ENCODE measurements around the gene FLOT1. TPM values are rescaled to one million over a fixed set of nuclear protein-coding genes. Genes with fewer than 3 reads are reported as not detected.
"Not testable (repeated sequence)": the region's sequence is repeated elsewhere in the genome, so short reads cannot be mapped to it uniquely, and the experiment has no call there.

FLOT1 gene
- total and polyA plus RNA-seq, 5 experiments from 2014 or later: 74.1 to 98.4 (median 78.4) TPM

DNA sequence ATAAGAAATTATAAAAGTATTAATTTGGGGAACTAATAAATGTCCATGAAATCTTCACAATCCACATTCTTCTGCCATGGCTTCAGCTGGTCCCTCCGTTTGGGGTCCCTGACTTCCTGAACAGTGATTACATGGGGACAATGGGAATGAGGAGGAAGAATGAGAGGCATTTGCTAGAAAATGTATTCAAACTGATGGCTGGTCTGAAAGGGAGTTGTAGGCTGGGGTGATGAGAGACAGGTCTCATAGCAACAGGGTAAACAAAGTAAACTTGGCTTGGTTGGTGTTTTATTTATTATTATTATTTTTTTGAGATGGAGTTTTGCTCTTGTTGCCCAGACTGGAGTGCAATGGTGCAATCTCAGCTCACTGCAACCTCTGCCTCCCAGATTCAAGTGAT, 23.0 kb upstream of the FLOT1 start:
- DNase-seq, H3K4me3 Mint-ChIP-seq, H3K9me3 Mint-ChIP-seq, H3K36me3 Mint-ChIP-seq, H3K27me3 Mint-ChIP-seq, ATAC-seq: not testable (repeated sequence)
- POLR2A ChIA-PET: interaction anchor here (0.6 to 2.2 kb wide), 2 partner anchors 10 to 37 kb away, joined by 3 to 4 read pairs; no protein-coding TSS in a partner anchor
- H3K4me1 Mint-ChIP-seq: peaks cover 40 to 64% (median 61%) of the 10 kb centered on the region in 4 donors
- peak overlapping the region in 1 of 10 donors; percentile 35 for H3K27ac Mint-ChIP-seq

- not testable (repeated sequence) for H3K27me3 Mint-ChIP-seq, H3K9me3 Mint-ChIP-seq, ATAC-seq, DNase-seq, H3K36me3 Mint-ChIP-seq
- peak overlapping the region in 4 of 10 donors; percentile 30 to 84 (median 62) for H3K27ac Mint-ChIP-seq
- peaks cover 33 to 55% (median 51%) of the 10 kb centered on the region in 4 donors for H3K4me1 Mint-ChIP-seq
- POLR2A ChIA-PET: interaction anchor here (0.7 kb wide), 1 partner anchor 12 kb away, joined by 8 read pairs; no protein-coding TSS in a partner anchor
- peak overlapping the region in 2 of 10 donors; percentile 3 to 49 for H3K4me3 Mint-ChIP-seq
Observed at GRCh38 chr6:30764490-30765043, 22.1 kb upstream of the FLOT1 start.

- peak; percentile 49 to 67 for ATAC-seq
- no peaks in the 10 kb centered on the region for H3K27me3 Mint-ChIP-seq
- DNase-seq: peak in 1 of 10 donors; percentile 13
- POLR2A ChIA-PET: interaction anchor here (1.3 kb wide), 1 partner anchor 49 kb away, joined by 3 read pairs; no protein-coding TSS in a partner anchor
- no peaks in the 10 kb centered on the region for H3K36me3 Mint-ChIP-seq
- H3K4me1 Mint-ChIP-seq: peaks cover 29 to 49% (median 44%) of the 10 kb centered on the region in 4 donors
- H3K9me3 Mint-ChIP-seq: peaks cover 0 to 3% (median 0%) of the 10 kb centered on the region in 9 donors
- H3K4me3 Mint-ChIP-seq: peak overlapping the region in 7 of 10 donors; percentile 5 to 69 (median 49)
- peak overlapping the region in 9 of 10 donors; percentile 28 to 84 (median 62) for H3K27ac Mint-ChIP-seq
Observed at GRCh38 chr6:30763618-30764489, 21.4 kb upstream of the FLOT1 start.

- peak overlapping the region in 2 of 10 donors; percentile 3 to 12 for H3K4me3 Mint-ChIP-seq
- peak overlapping the region in 2 of 10 donors; percentile 30 to 84 for H3K27ac Mint-ChIP-seq
- H3K4me1 Mint-ChIP-seq: peaks cover 24 to 43% (median 38%) of the 10 kb centered on the region in 4 donors
- ATAC-seq (no peak), DNase-seq (no peak)
- POLR2A ChIA-PET: interaction anchor here (1.3 kb wide), 1 partner anchor 50 kb away, joined by 3 read pairs; no protein-coding TSS in a partner anchor
- H3K27me3 Mint-ChIP-seq: no peaks in the 10 kb centered on the region
- no peaks in the 10 kb centered on the region for H3K36me3 Mint-ChIP-seq
- peaks cover 0 to 3% (median 0%) of the 10 kb centered on the region in 9 donors for H3K9me3 Mint-ChIP-seq
Observed at GRCh38 chr6:30763155-30763617, 20.7 kb upstream of the FLOT1 start.

GRCh38 chr6:30761791-30762429, 19.4 kb upstream of the FLOT1 start:
- POLR2A ChIA-PET: interaction anchor here (0.8 to 1.3 kb wide), 2 partner anchors 12 to 26 kb away, joined by 3 read pairs; no protein-coding TSS in a partner anchor
- no peak for ATAC-seq
- Mint-ChIP-seq H3K9me3 (peaks cover 0 to 3% (median 0%) of the 10 kb centered on the region in 9 donors), H3K27ac (no peak overlapping the region), H3K36me3 (no peaks in the 10 kb centered on the region), H3K4me1 (peaks cover 23 to 37% (median 29%) of the 10 kb centered on the region in 4 donors), H3K27me3 (no peaks in the 10 kb centered on the region), H3K4me3 (no peak overlapping the region)
- DNase-seq: no peak

DNA sequence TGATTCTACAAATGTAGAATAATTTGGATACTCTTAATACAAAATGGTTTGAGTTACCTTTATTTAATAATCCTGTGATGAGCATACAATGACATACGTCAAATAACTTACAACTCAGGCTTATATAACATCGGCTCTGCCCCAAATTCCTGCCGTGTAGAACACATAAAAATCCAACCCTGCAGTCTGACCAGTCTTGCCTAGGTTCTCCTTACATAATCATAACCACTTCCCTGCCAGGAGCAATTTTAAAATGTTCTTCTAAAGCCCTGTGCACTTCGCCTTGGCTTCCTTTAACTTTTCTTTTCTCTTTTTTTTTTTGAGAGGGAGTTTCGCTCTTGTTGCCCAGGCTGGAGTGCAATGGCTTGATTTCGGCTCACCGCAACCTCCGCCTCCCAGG, 18.1 kb upstream of the FLOT1 start:
- Mint-ChIP-seq H3K9me3 (peaks cover 0 to 3% (median 0%) of the 10 kb centered on the region in 9 donors), H3K36me3 (no peaks in the 10 kb centered on the region), H3K4me3 (no peak overlapping the region), H3K27ac (no peak overlapping the region), H3K27me3 (no peaks in the 10 kb centered on the region), H3K4me1 (peaks cover 17 to 30% (median 21%) of the 10 kb centered on the region in 4 donors)
- POLR2A ChIA-PET: interaction anchor here (0.6 kb wide), 1 partner anchor 167 kb away, joined by 3 read pairs; no protein-coding TSS in a partner anchor
- ATAC-seq (no peak), DNase-seq (no peak)

GRCh38 chr6:30759575-30760239, 17.2 kb upstream of the FLOT1 start:
- Mint-ChIP-seq H3K4me3 (no peak overlapping the region), H3K9me3 (peaks cover 0 to 3% (median 0%) of the 10 kb centered on the region in 9 donors), H3K36me3 (no peaks in the 10 kb centered on the region), H3K4me1 (peaks cover 17 to 26% (median 21%) of the 10 kb centered on the region in 4 donors), H3K27ac (peak overlapping the region in 1 of 10 donors; percentile 80), H3K27me3 (no peaks in the 10 kb centered on the region)
- ATAC-seq: no peak
- DNase-seq: no peak
- POLR2A ChIA-PET: interaction anchor here (0.6 to 1.1 kb wide), 3 partner anchors 32 to 243 kb away, joined by 3 to 6 read pairs (median 3); no protein-coding TSS in a partner anchor

- POLR2A ChIA-PET: interaction anchor here (0.7 kb wide), 1 partner anchor 19 kb away, joined by 4 read pairs; no protein-coding TSS in a partner anchor
- no peaks in the 10 kb centered on the region for H3K36me3 Mint-ChIP-seq
Observed at GRCh38 chr6:30757261-30757904, 14.9 kb upstream of the FLOT1 start.

GRCh38 chr6:30756405-30757003, 14.0 kb upstream of the FLOT1 start:
- H3K36me3 Mint-ChIP-seq, H3K9me3 Mint-ChIP-seq, DNase-seq, H3K4me3 Mint-ChIP-seq, H3K4me1 Mint-ChIP-seq, ATAC-seq, H3K27ac Mint-ChIP-seq, H3K27me3 Mint-ChIP-seq: not testable (repeated sequence)
- POLR2A ChIA-PET: interaction anchor here (0.7 kb wide), 1 partner anchor 18 kb away, joined by 4 read pairs; no protein-coding TSS in a partner anchor

More at GRCh38 chr6:30757261-30757904, 14.9 kb upstream of the FLOT1 start:
- H3K4me3 Mint-ChIP-seq: no peak overlapping the region
- H3K4me1 Mint-ChIP-seq: peaks cover 3 to 11% (median 6%) of the 10 kb centered on the region in 4 donors
- no peaks in the 10 kb centered on the region for H3K27me3 Mint-ChIP-seq
- H3K27ac Mint-ChIP-seq: no peak overlapping the region
- DNase-seq (no peak), ATAC-seq (no peak)
- H3K9me3 Mint-ChIP-seq: peaks cover 0 to 3% (median 0%) of the 10 kb centered on the region in 9 donors

DNA sequence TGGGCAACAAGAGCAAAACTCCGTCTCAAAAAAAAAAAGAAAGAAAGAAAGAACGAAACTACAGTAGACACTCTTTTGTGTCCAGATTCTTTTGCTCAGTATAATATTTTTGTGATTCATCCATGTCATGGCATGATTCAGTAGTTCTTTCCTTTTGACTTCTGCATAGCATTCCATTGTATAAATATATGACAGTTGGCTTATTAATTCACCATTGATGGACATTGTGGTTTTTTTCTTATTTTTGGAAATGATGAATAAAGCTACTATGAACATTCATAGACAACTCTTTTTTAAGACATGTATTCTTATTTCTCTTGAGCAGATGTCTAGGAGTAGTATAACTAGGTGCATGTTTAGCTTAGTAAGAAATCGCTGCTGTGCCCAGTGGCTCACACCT, 12.1 kb upstream of the FLOT1 start:
- Mint-ChIP-seq H3K4me1 (peaks cover 3 to 8% (median 8%) of the 10 kb centered on the region in 4 donors), H3K36me3 (no peaks in the 10 kb centered on the region), H3K27ac (no peak overlapping the region), H3K4me3 (no peak overlapping the region), H3K9me3 (no peaks in the 10 kb centered on the region), H3K27me3 (no peaks in the 10 kb centered on the region)
- no peak for DNase-seq
- POLR2A ChIA-PET: interaction anchor here (0.5 kb wide), 1 partner anchor 298 kb away, joined by 3 read pairs; no protein-coding TSS in a partner anchor
- no peak for ATAC-seq

Data from naive thymus-derived CD8-positive, alpha-beta T cell (primary cell).